GM10248 (cell line): ENCODE results near the gene PLCG1.

Experiments
- CTCF ChIA-PET: fragments of 300-600 bp; sonication (Branson Sonifier 250); formaldehyde crosslinking; extraction: SDS; loops from one replicate; lab custom pipeline; 2021; ENCODE audit warnings: antibody characterized with exemption; lab: Yijun Ruan, JAX
- POLR2A ChIA-PET: fragments of 350-650 bp; sonication (Branson Sonifier 250); formaldehyde crosslinking; extraction: SDS; loops from one replicate; lab custom pipeline; 2020; ENCODE audit warnings: antibody characterized with exemption; lab: Yijun Ruan, JAX
- DNase-seq: peaks from one replicate; pipeline ENCODE4 v3.0.0; 2012; ENCODE audit errors: extremely low spot score
- CTCF ChIP-seq: IDR thresholded peaks from 2 replicates; pipeline ENCODE4 v1.5.1; 2012; ENCODE audit warnings: mild to moderate bottlenecking, low read depth; ENCODE audit errors: extremely low read depth, missing control alignments, control extremely low read depth

Gene PLCG1

GRCh38 chr20:41166201-41167117, 29.1 kb downstream of the PLCG1 start:
- TF ChIP-seq CTCF = no peak
- POLR2A ChIA-PET = no interaction called here
- no peak for DNase-seq
- CTCF ChIA-PET = interaction anchor here (1.4 to 7.4 kb wide), 3 partner anchors 8 to 173 kb away, joined by 4 to 76 read pairs (median 11); partner anchors contain the start of gene LPIN3

GRCh38 chr20:41167118-41167470, 29.8 kb downstream of the PLCG1 start:
- DNase-seq = no peak
- TF ChIP-seq CTCF = no peak
- POLR2A ChIA-PET = no interaction called here
- CTCF ChIA-PET = interaction anchor here (1.2 to 7.4 kb wide), 5 partner anchors 9 to 199 kb away, joined by 3 to 76 read pairs (median 4); partner anchors contain the start of gene LPIN3

- TF ChIP-seq CTCF = no peak
- ChIA-PET POLR2A (no interaction called here), CTCF (interaction anchor here (0.7 to 7.4 kb wide), 6 partner anchors 10 to 199 kb away, joined by 3 to 76 read pairs (median 4); partner anchors contain the start of gene LPIN3)
- no peak for DNase-seq
Measured at GRCh38 chr20:41167481-41168253, 30.3 kb downstream of the PLCG1 start.

GRCh38 chr20:41168281-41169161, 31.2 kb downstream of the PLCG1 start:
- no peak for DNase-seq
- no peak for TF ChIP-seq CTCF
- CTCF ChIA-PET = interaction anchor here (0.7 to 10.4 kb wide), 8 partner anchors 10 to 200 kb away, joined by 3 to 133 read pairs (median 3); partner anchors contain the start of gene LPIN3
- POLR2A ChIA-PET = no interaction called here

DNA sequence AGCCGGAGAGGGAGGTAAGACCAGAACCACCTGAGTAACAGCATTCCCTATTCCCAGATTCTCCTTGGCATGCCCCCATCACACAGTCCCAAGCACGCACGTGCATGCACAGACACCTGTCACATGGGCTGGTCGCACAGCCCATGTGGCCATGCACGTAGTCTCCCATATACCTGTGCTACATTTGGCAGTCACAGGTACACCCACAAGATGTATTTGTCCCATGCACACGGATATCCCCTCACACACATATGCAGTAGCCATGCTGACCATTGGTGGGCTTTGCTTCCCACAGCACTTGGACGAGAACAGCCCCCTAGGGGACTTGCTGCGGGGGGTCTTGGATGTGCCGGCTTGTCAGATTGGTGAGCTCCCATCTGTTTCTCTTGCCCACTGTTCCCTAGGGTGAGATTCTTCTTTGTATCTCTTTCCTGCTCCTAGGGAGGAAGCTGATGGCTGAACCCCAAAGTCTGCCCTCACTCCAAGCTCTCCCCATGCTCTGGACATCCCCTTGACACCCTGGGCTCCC, 31.9 kb downstream of the PLCG1 start:
- no peak for TF ChIP-seq CTCF
- ChIA-PET CTCF (interaction anchor here (0.9 to 10.4 kb wide), 5 partner anchors 11 to 171 kb away, joined by 3 to 133 read pairs (median 9); partner anchors contain the start of gene LPIN3), POLR2A (no interaction called here)
- DNase-seq = no peak
